OCI-LY7 (cell line): ENCODE data around the gene TIMM13. TPM values are rescaled to one million over a fixed set of nuclear protein-coding genes. Genes with fewer than 3 reads are reported as not detected.
A peak's percentile ranks its signal among the peaks of the same experiment; 100 is the strongest.

Source experiments
- BruUV-seq: library from RNA; stranded (reverse); fragments of 400-500 nt; replicated peaks from 2 replicates; lab custom pipeline; 2021; lab: Mats Ljungman, UMichigan
- CTCF ChIA-PET: fragments of 300-600 bp; sonication (Branson Sonifier 250); formaldehyde crosslinking; loops from one replicate; lab custom pipeline; 2022; ENCODE audit warnings: antibody characterized with exemption; ENCODE audit not compliant: unreplicated experiment; lab: Charles Lee
- POLR2A ChIA-PET: fragments of 300-600 bp; sonication (Branson Sonifier 250); formaldehyde crosslinking; loops from one replicate; lab custom pipeline; 2022; ENCODE audit warnings: antibody characterized with exemption; lab: Charles Lee
- DNase-seq: peaks from one replicate; pipeline ENCODE4 v3.0.0-alpha.2; 2015; ENCODE audit warnings: low spot score
- H2AFZ ChIP-seq: fragments of 200-600 bp; sonication (generic), shearing (Covaris generic); 2 replicates; pipeline ENCODE4 v1.6.1; 2014; ENCODE audit warnings: mild to moderate bottlenecking, antibody characterized with exemption, low read length, moderate library complexity
- H3K27ac ChIP-seq: fragments of 200-600 bp; sonication (generic); 2 replicates; pipeline ENCODE4 v1.5.1; 2014; ENCODE audit warnings: mixed run types, low read depth, mild to moderate bottlenecking, moderate library complexity, low read length, inconsistent platforms; ENCODE audit not compliant: poor library complexity, severe bottlenecking
- H3K36me3 ChIP-seq: fragments of 200-600 bp; sonication (generic); 2 replicates; pipeline ENCODE4 v1.6.1; 2014; ENCODE audit warnings: mild to moderate bottlenecking, antibody characterized with exemption, low read length, moderate library complexity, mixed read lengths; ENCODE audit not compliant: insufficient read depth
- H3K4me1 ChIP-seq: fragments of 200-600 bp; sonication (generic); 2 replicates; pipeline ENCODE4 v1.5.1; 2014; ENCODE audit warnings: mild to moderate bottlenecking, low read length; ENCODE audit not compliant: insufficient read depth, poor library complexity, severe bottlenecking
- H3K4me2 ChIP-seq: fragments of 200-600 bp; sonication (generic); 2 replicates; pipeline ENCODE4 v1.6.1; 2014; ENCODE audit warnings: mild to moderate bottlenecking, low read length
- H3K4me3 ChIP-seq: fragments of 200-600 bp; sonication (generic); 2 replicates; pipeline ENCODE4 v1.5.1; 2014; ENCODE audit warnings: mild to moderate bottlenecking, low read depth, low read length; ENCODE audit not compliant: poor library complexity, severe bottlenecking
- H3K79me2 ChIP-seq: fragments of 200-600 bp; sonication (generic); 2 replicates; pipeline ENCODE4 v1.6.1; 2016; ENCODE audit warnings: low read depth, mild to moderate bottlenecking, low read length, moderate library complexity, mixed read lengths; ENCODE audit not compliant: insufficient read depth
- H3K9me2 ChIP-seq: fragments of 200-600 bp; sonication (generic); 2 replicates; pipeline ENCODE4 v1.6.1; 2016; ENCODE audit warnings: mild to moderate bottlenecking, low read length, mixed read lengths; ENCODE audit not compliant: insufficient read depth
- H3K9me3 ChIP-seq: fragments of 200-600 bp; sonication (generic); 2 replicates; pipeline ENCODE4 v1.6.1; 2014; ENCODE audit warnings: mild to moderate bottlenecking, mixed run types, low read length, mixed read lengths
- H4K20me1 ChIP-seq: fragments of 200-600 bp; sonication (generic); 2 replicates; pipeline ENCODE4 v1.6.1; 2014; ENCODE audit warnings: mild to moderate bottlenecking, antibody characterized with exemption, low read length, moderate library complexity, mixed read lengths; ENCODE audit not compliant: insufficient read depth
- CTCF ChIP-seq: fragments of 200-600 bp; sonication (generic); conservative IDR thresholded peaks from 2 replicates; pipeline ENCODE4 v1.5.1; 2014; ENCODE audit warnings: mild to moderate bottlenecking, antibody characterized with exemption, low read length, moderate library complexity, mixed read lengths
- EZH2phosphoT487 ChIP-seq: fragments of 200-600 bp; sonication (generic); IDR thresholded peaks from 2 replicates; pipeline ENCODE4 v1.6.1; 2018; ENCODE audit warnings: low read depth, borderline replicate concordance, mild to moderate bottlenecking, mixed run types, antibody characterized with exemption, low read length, moderate library complexity, mixed read lengths
- intact Hi-C: fragments of 100-400 bp; cut with micrococcal nuclease; formaldehyde crosslinking; loops from one replicate; pipeline ENCODE4 v1.10.0; 2022; ENCODE audit not compliant: unreplicated experiment
- total RNA-seq, 2 experiments: library from RNA; depleted of rRNA in 1 of 2; stranded (reverse); fragments of >200 nt in 1 of 2; shearing (Covaris generic) in 1 of 2; gene quantifications; 2 replicates each; pipeline ENCODE4 v1.2.3, GENCODE V29; 2014 to 2022

TIMM13 gene
- total RNA-seq, 2 experiments from 2014 or later: 55.4 to 120 TPM

GRCh38 chr19:2434267-2434666, 6.9 kb upstream of the TIMM13 start:
- Histone ChIP-seq H4K20me1 (no peaks in the 10 kb centered on the region), H3K4me3 (no peak overlapping the region), H3K9me3 (no peaks in the 10 kb centered on the region), H2AFZ (no peak overlapping the region), H3K9me2 (no peaks in the 10 kb centered on the region), H3K36me3 (peaks cover 78% of the 10 kb centered on the region), H3K4me1 (no peaks in the 10 kb centered on the region), H3K4me2 (no peak overlapping the region), H3K79me2 (no peaks in the 10 kb centered on the region), H3K27ac (no peak overlapping the region)
- ChIA-PET POLR2A (interaction anchor here (0.8 kb wide), 1 partner anchor 9 kb away, joined by 3 read pairs; no protein-coding TSS in a partner anchor), CTCF (no interaction called here)
- DNase-seq: no peak
- intact Hi-C loops: no loop called here
- BruUV-seq: TSS peak; percentile 53
- TF ChIP-seq EZH2phosphoT487: no peak
- no peak for TF ChIP-seq CTCF

- Histone ChIP-seq H3K36me3 (peaks cover 75% of the 10 kb centered on the region), H3K4me3 (no peak overlapping the region), H3K9me2 (no peaks in the 10 kb centered on the region), H3K9me3 (no peaks in the 10 kb centered on the region), H3K4me2 (no peak overlapping the region), H3K79me2 (no peaks in the 10 kb centered on the region), H3K4me1 (no peaks in the 10 kb centered on the region), H3K27ac (no peak overlapping the region), H2AFZ (no peak overlapping the region), H4K20me1 (no peaks in the 10 kb centered on the region)
- DNase-seq: no peak
- intact Hi-C loops: no loop called here
- no peak for TF ChIP-seq EZH2phosphoT487
- no peak for TF ChIP-seq CTCF
- CTCF ChIA-PET: no interaction called here
- POLR2A ChIA-PET: interaction anchor here (0.8 kb wide), 1 partner anchor 9 kb away, joined by 3 read pairs; no protein-coding TSS in a partner anchor
- BruUV-seq: no TSS peak
Observed at GRCh38 chr19:2433854-2434253, 6.5 kb upstream of the TIMM13 start.

GRCh38 chr19:2432131-2432848, 4.9 kb upstream of the TIMM13 start:
- Histone ChIP-seq H3K79me2 (peaks cover under 1% of the 10 kb centered on the region; the same call in 1 of the 2 replicates), H3K27ac (no peak overlapping the region), H3K4me1 (peaks cover 9% of the 10 kb centered on the region), H3K9me3 (no peaks in the 10 kb centered on the region), H3K36me3 (peaks cover 60% of the 10 kb centered on the region), H3K9me2 (no peaks in the 10 kb centered on the region), H3K4me2 (no peak overlapping the region), H2AFZ (no peak overlapping the region), H3K4me3 (no peak overlapping the region), H4K20me1 (no peaks in the 10 kb centered on the region)
- no TSS peak for BruUV-seq
- intact Hi-C loops: no loop called here
- ChIA-PET CTCF (no interaction called here), POLR2A (no interaction called here)
- DNase-seq: no peak
- TF ChIP-seq EZH2phosphoT487: no peak
- no peak for TF ChIP-seq CTCF
